MCF 10A (cell line): ENCODE measurements around the gene CASP5. TPM values are rescaled to one million over a fixed set of nuclear protein-coding genes. Genes with fewer than 3 reads are reported as not detected.
A peak's percentile ranks its signal among the peaks of the same experiment; 100 is the strongest.
"Not testable (repeated sequence)": the region's sequence is repeated elsewhere in the genome, so short reads cannot be mapped to it uniquely, and the experiment has no call there.

Experiments used
- Bru-seq: library from RNA; stranded (reverse); fragments of 400-500 nt; gene quantifications from one replicate; lab custom pipeline; 2021; lab: Mats Ljungman, UMichigan
- BruChase-seq, 2 experiments: library from RNA; stranded (reverse); fragments of 400-500 nt; gene quantifications; one replicate each; lab custom pipeline; 2021; lab: Mats Ljungman, UMichigan
- BruUV-seq: library from RNA; stranded (reverse); fragments of 400-500 nt; replicated peaks from 2 replicates; lab custom pipeline; 2021; lab: Mats Ljungman, UMichigan
- CTCF ChIA-PET: fragments of 300-600 bp; sonication (Branson Sonifier 250); formaldehyde crosslinking; extraction: SDS; loops from one replicate; lab custom pipeline; 2021; ENCODE audit warnings: antibody characterized with exemption, inconsistent platforms; lab: Yijun Ruan, JAX
- POLR2A ChIA-PET: fragments of 300-600, 350-650 bp; sonication (Branson Sonifier 250); formaldehyde crosslinking; extraction: SDS; loops from one replicate; lab custom pipeline; 2020; ENCODE audit warnings: antibody characterized with exemption, inconsistent platforms; lab: Yijun Ruan, JAX
- DNase-seq: peaks from one replicate; pipeline ENCODE4 v3.0.0-alpha.2; 2018; ENCODE audit not compliant: unreplicated experiment
- H3K27ac Mint-ChIP-seq: one replicate; pipeline ENCODE4 v1.8.0; 2022; ENCODE audit warnings: mild to moderate bottlenecking, low read depth, mixed read lengths; ENCODE audit not compliant: unreplicated experiment
- H3K27me3 Mint-ChIP-seq: one replicate; pipeline ENCODE4 v1.8.0; 2022; ENCODE audit warnings: mixed read lengths; ENCODE audit not compliant: insufficient read depth, unreplicated experiment
- H3K36me3 Mint-ChIP-seq: one replicate; pipeline ENCODE4 v1.8.0; 2022; ENCODE audit warnings: mild to moderate bottlenecking, moderate library complexity, mixed read lengths; ENCODE audit not compliant: insufficient read depth, unreplicated experiment
- H3K4me1 Mint-ChIP-seq: one replicate; pipeline ENCODE4 v1.8.0; 2022; ENCODE audit warnings: mixed read lengths; ENCODE audit not compliant: insufficient read depth, unreplicated experiment
- H3K4me3 Mint-ChIP-seq: one replicate; pipeline ENCODE4 v1.8.0; 2022; ENCODE audit warnings: mild to moderate bottlenecking, moderate library complexity, mixed read lengths; ENCODE audit not compliant: unreplicated experiment
- H3K9me3 Mint-ChIP-seq: one replicate; pipeline ENCODE4 v1.8.0; 2022; ENCODE audit warnings: mixed read lengths; ENCODE audit not compliant: unreplicated experiment
- intact Hi-C: fragments of 100-400 bp; cut with micrococcal nuclease; formaldehyde crosslinking; loops from 2 replicates; pipeline ENCODE4 v1.14.1; 2022
- long read RNA-seq: library from polyadenylated mRNA; stranded (forward); transcript quantifications from one replicate; pipeline ENCODE4 v2.0.0, GENCODE V29; 2022
- total RNA-seq: library from RNA; stranded (reverse); gene quantifications from 2 replicates; pipeline ENCODE4 v1.2.3, GENCODE V29; 2022
- TF ChIP-seq, protein P1 (sequence below): fragments of 200-600 bp; IDR thresholded peaks from one replicate; pipeline ENCODE4 v1.8.0; 2022; ENCODE audit warnings: antibody characterized with exemption, mild to moderate bottlenecking; ENCODE audit not compliant: unreplicated experiment

The CASP5 gene
- not detected in 2 replicates for total RNA-seq
- Bru-seq, nascent RNA, result percentile 26 among the genes with signal in this experiment
- percentile 36 among the genes with signal in this experiment for BruChase-seq, experiment 1, labeled RNA remaining after a 6-hour chase
- percentile 34 among the genes with signal in this experiment for BruChase-seq, experiment 2, labeled RNA remaining after a 2-hour chase
- long read RNA-seq, result 0 reads

DNA sequence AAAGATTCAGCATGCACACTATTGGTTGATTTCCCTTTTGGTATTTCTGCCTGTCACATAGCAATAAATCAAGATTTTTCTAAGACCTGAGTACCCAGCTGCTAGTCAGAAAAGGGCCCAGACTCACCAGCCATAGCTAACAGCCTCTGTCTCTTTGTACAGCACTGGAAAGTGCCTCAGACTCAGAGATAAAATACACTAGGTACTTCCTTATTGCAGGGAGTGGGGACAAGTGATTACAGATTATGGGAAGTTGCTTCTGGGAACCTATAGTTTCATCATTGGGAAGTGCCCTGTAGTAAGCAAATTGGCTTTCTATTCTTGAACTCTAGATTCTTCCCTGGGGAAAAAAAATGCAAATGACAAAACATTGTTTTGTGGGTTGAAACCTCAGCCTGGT, at the start of gene CASP5:
Gene CASP5, minus strand, starts transcription at position 166 of the 400 bp plus-strand sequence. Its CDS starts 32 bp downstream, at position 134.
- CTCF ChIA-PET, result no interaction called here
- Mint-ChIP-seq H3K27ac (no peak within 1 kb of the TSS), H3K4me1 (no peaks in the 10 kb centered on the region), H3K9me3 (no peaks in the 10 kb centered on the region), H3K27me3 (no peaks in the 10 kb centered on the region), H3K4me3 (no peak within 1 kb of the TSS), H3K36me3 (peaks cover 28% of the 10 kb centered on the region)
- no TSS peak for BruUV-seq
- no peak for DNase-seq
- POLR2A ChIA-PET, result interaction anchor here (0.5 to 1.2 kb wide), 2 partner anchors 14 to 39 kb away, joined by 3 to 4 read pairs; no protein-coding TSS in a partner anchor
- intact Hi-C loops, result no loop called here
- TF ChIP-seq, protein P1, sequence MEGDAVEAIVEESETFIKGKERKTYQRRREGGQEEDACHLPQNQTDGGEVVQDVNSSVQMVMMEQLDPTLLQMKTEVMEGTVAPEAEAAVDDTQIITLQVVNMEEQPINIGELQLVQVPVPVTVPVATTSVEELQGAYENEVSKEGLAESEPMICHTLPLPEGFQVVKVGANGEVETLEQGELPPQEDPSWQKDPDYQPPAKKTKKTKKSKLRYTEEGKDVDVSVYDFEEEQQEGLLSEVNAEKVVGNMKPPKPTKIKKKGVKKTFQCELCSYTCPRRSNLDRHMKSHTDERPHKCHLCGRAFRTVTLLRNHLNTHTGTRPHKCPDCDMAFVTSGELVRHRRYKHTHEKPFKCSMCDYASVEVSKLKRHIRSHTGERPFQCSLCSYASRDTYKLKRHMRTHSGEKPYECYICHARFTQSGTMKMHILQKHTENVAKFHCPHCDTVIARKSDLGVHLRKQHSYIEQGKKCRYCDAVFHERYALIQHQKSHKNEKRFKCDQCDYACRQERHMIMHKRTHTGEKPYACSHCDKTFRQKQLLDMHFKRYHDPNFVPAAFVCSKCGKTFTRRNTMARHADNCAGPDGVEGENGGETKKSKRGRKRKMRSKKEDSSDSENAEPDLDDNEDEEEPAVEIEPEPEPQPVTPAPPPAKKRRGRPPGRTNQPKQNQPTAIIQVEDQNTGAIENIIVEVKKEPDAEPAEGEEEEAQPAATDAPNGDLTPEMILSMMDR, result no peak

GRCh38 chr11:105072080-105072479, 49.1 kb upstream of the CASP5 start:
- H3K4me3 Mint-ChIP-seq, DNase-seq, H3K27ac Mint-ChIP-seq, intact Hi-C loops, BruUV-seq, H3K36me3 Mint-ChIP-seq, H3K27me3 Mint-ChIP-seq, CTCF ChIA-PET, H3K9me3 Mint-ChIP-seq: not testable (repeated sequence)
- peaks cover 20% of the 10 kb centered on the region for H3K4me1 Mint-ChIP-seq
- POLR2A ChIA-PET, result interaction anchor here (1.1 kb wide), 1 partner anchor 38 kb away, joined by 3 read pairs; no protein-coding TSS in a partner anchor

DNA sequence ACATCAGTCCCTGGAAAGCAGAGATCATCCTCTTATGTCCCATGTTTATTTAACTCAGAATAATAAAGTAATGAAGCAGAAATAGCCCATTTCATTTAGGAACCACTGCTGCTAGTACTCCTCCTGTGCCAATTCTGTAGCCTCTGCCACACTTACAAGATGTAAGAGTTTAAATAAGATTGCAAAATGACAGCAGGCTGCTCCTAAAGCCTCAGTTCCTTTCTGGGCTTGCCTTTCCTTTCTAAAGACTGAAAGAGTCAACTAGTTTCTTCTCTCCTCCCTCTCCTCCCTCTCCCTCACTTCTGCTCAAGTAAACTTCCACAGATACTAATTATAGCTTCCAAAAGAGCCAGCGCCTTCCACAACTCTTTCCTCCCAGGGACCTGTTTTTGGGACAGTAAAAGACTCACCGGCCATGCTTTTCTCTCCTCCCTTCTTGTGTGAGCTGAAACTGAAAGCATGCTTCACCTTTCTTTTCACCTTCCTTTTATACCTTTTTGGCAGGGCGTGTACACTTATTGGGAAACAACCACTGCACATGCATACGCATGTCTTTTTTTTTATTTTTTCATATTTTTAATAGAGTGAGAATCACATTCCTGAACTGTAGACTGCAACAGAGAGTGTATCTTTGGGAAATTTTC, 48.2 kb upstream of the CASP5 start:
- peaks cover 19% of the 10 kb centered on the region for H3K4me1 Mint-ChIP-seq
- CTCF ChIA-PET, result no interaction called here
- POLR2A ChIA-PET, result interaction anchor here (0.6 to 1.1 kb wide), 4 partner anchors 37 to 163 kb away, joined by 3 read pairs; no protein-coding TSS in a partner anchor
- intact Hi-C loops, result no loop called here
- H3K27me3 Mint-ChIP-seq, result no peaks in the 10 kb centered on the region
- TSS peak; percentile 45 for BruUV-seq
- peak; percentile 52 for DNase-seq
- TF ChIP-seq, protein P1, result no peak
- peak overlapping the region; percentile 75 for H3K27ac Mint-ChIP-seq
- H3K9me3 Mint-ChIP-seq, result no peaks in the 10 kb centered on the region
- peak overlapping the region; percentile 35 for H3K4me3 Mint-ChIP-seq
- no peaks in the 10 kb centered on the region for H3K36me3 Mint-ChIP-seq

DNA sequence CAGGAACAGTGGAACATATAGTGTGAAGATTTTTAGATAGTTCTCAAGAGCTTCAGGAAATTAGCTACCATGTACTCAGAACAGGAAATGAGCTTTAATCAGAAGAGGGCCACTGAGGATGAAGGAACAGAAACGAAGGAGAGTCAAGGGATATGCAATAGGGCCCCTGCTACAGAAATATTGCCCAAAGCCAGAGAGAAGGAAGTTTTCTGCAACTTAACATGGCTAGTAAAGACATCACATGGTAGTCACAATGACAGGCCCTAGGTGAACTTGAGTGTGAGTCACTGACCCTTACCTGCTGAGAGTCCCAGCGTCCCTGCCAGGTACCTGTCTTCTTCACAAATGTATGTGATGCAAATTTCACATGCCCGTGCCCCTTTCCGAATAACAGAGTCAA, 47.3 kb upstream of the CASP5 start:
- TF ChIP-seq, protein P1, result no peak

DNA sequence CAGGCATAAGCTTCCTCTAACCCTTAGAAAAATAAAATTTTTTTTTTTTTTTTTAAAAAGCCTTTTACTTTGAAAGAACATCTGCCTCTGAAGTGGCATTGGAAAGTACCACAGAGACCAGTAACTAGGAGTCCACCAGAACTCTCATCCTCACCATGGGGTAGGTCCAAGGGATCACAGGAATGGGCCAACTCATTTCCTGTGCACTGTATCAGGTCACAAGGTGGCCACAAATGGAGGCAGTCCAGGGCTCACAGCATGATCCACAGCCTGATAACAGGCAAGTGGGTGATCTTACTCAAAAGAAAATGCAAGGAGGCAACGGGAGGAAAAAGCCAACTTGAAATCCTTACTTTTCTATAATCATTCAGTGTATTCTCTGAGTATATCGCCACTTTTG, 46.8 kb upstream of the CASP5 start:
- ChIA-PET CTCF (interaction anchor here (0.8 kb wide), 2 partner anchors 12 to 791 kb away, joined by 4 to 8 read pairs; no protein-coding TSS in a partner anchor), POLR2A (interaction anchor here (0.9 kb wide), 1 partner anchor 26 kb away, joined by 3 read pairs; no protein-coding TSS in a partner anchor)
- H3K4me1 Mint-ChIP-seq, result peaks cover 19% of the 10 kb centered on the region
- H3K9me3 Mint-ChIP-seq, H3K36me3 Mint-ChIP-seq, intact Hi-C loops, H3K27me3 Mint-ChIP-seq, H3K27ac Mint-ChIP-seq, H3K4me3 Mint-ChIP-seq, BruUV-seq, DNase-seq: not testable (repeated sequence)

More for the DNA sequence above, 47.3 kb upstream of the CASP5 start:
- no peaks in the 10 kb centered on the region for H3K27me3 Mint-ChIP-seq
- H3K27ac Mint-ChIP-seq, result no peak overlapping the region
- no TSS peak for BruUV-seq
- H3K4me3 Mint-ChIP-seq, result no peak overlapping the region
- no peak for DNase-seq
- ChIA-PET POLR2A (interaction anchor here (0.9 kb wide), 1 partner anchor 27 kb away, joined by 3 read pairs; no protein-coding TSS in a partner anchor), CTCF (no interaction called here)
- intact Hi-C loops, result no loop called here
- H3K9me3 Mint-ChIP-seq, result no peaks in the 10 kb centered on the region
- H3K36me3 Mint-ChIP-seq, result no peaks in the 10 kb centered on the region
- peaks cover 19% of the 10 kb centered on the region for H3K4me1 Mint-ChIP-seq

DNA sequence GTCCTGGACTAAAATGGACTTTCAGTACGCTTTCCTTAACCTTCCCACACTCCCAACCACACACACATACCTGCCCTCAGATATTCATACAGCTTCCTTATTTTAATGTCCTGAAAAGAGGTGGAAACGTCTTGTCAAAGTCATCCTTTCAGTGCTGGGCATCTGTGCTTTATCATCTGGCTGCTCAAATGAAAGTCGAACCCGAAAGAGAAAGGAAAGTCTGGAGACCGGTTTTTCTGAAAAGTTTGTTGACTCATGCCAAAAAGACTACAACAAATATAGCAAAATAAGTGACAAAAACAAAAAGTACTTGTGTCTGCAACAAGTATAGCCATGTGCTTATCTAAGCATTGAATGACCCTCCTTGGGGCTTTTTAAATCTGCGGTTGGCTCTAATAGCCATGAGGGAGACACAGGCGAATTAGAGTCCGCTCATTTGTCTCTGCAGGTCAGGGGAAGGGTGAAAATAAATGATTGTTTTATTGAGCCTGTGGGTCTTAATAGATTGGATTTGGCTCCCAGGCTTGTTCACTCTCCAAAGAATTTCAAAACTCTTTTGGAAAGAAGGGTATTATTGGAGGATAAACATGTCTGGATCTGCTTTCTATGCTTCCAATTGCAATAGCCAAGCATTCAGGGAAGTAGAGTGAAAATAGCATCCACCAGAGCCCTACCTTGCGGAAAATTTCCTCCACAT, 40.4 kb upstream of the CASP5 start:
- H3K4me3 Mint-ChIP-seq, H3K4me1 Mint-ChIP-seq, H3K27me3 Mint-ChIP-seq, DNase-seq, H3K9me3 Mint-ChIP-seq, BruUV-seq, POLR2A ChIA-PET, H3K36me3 Mint-ChIP-seq, H3K27ac Mint-ChIP-seq, intact Hi-C loops: not testable (repeated sequence)
- CTCF ChIA-PET, result interaction anchor here (0.7 kb wide), 2 partner anchors 49 to 288 kb away, joined by 3 read pairs; no protein-coding TSS in a partner anchor
